GM12878 (cell line): ENCODE results near the gene CAMK2B. TPM values are rescaled to one million over a fixed set of nuclear protein-coding genes. Genes with fewer than 3 reads are reported as not detected.

Source experiments
- ATAC-seq: fragments of 200-7000 bp; cut with Tn5 transposase; 3 replicates; pipeline ENCODE4 v1.9.1; 2020; ENCODE audit warnings: mild to moderate bottlenecking, moderate library complexity
- BruUV-seq: library from RNA; stranded (reverse); fragments of 400-500 nt; replicated peaks from 2 replicates; lab custom pipeline; 2021; lab: Mats Ljungman, UMichigan
- CTCF ChIA-PET: fragments of 300-600 bp; sonication (Branson Sonifier 250); formaldehyde crosslinking; extraction: SDS; loops from one replicate; lab custom pipeline; 2021; ENCODE audit warnings: inconsistent platforms; lab: Yijun Ruan, JAX
- POLR2A ChIA-PET: fragments of 350-600 bp; formaldehyde crosslinking; extraction: SDS; loops from one replicate; lab custom pipeline; 2021; ENCODE audit warnings: inconsistent platforms; lab: Charles Lee
- RAD21 ChIA-PET: fragments of 300-600 bp; sonication (Branson Sonifier 250); formaldehyde crosslinking; loops from one replicate; lab custom pipeline; 2023; ENCODE audit warnings: antibody characterized with exemption; ENCODE audit not compliant: unreplicated experiment; lab: Charles Lee
- SMC1A ChIA-PET: fragments of 300-600 bp; sonication (Branson Sonifier 250); formaldehyde crosslinking; loops from one replicate; lab custom pipeline; 2023; ENCODE audit not compliant: unreplicated experiment, uncharacterized antibody; lab: Charles Lee
- DNase-seq: peaks from one replicate; pipeline ENCODE4 v3.0.0-alpha.2; 2011; ENCODE audit warnings: low read depth, low spot score
- FAIRE-seq: peaks from 3 replicates; lab custom pipeline; 2011; peaks lifted over from hg19 to GRCh38; lab: Jason Lieb, UNC
- H2AFZ ChIP-seq: 2 replicates; pipeline ENCODE4 v1.6.0; 2011; ENCODE audit warnings: low read depth, low read length, control low read depth; ENCODE audit not compliant: control insufficient read depth
- H3K27ac ChIP-seq: 2 replicates; pipeline ENCODE4 v1.5.1; 2011; ENCODE audit warnings: control low read depth; ENCODE audit not compliant: control insufficient read depth, insufficient read depth
- H3K27me3 ChIP-seq, 2 experiments: replicated peaks in 1 of 2; 2 replicates each; pipeline versions ENCODE4 v1.6.0 to v1.6.1; 2011; ENCODE audit warnings: low read length in 1 of 2; ENCODE audit not compliant: control insufficient read depth in 2 of 2, insufficient read depth in 2 of 2
- H3K36me3 ChIP-seq, 2 experiments: 2 replicates each; pipeline ENCODE4 v1.5.1; 2011; ENCODE audit warnings: low read length in 1 of 2; ENCODE audit not compliant: control insufficient read depth in 2 of 2, insufficient read depth in 2 of 2
- H3K4me1 ChIP-seq: 2 replicates; pipeline ENCODE4 v1.6.1; 2011; ENCODE audit warnings: mild to moderate bottlenecking, low read length, moderate library complexity, mixed read lengths; ENCODE audit not compliant: control insufficient read depth, insufficient read depth
- H3K4me2 ChIP-seq: 2 replicates; pipeline ENCODE4 v1.6.0; 2011; ENCODE audit warnings: control low read depth; ENCODE audit not compliant: control insufficient read depth, insufficient read depth
- H3K4me3 ChIP-seq: fragments of 200-600 bp; sonication (generic); 2 replicates; pipeline ENCODE4 v1.5.1; 2016
- H3K79me2 ChIP-seq: 2 replicates; pipeline ENCODE4 v1.6.0; 2011; ENCODE audit warnings: low read length; ENCODE audit not compliant: control insufficient read depth, insufficient read depth
- H3K9ac ChIP-seq: 2 replicates; pipeline ENCODE4 v1.8.0; 2011; ENCODE audit warnings: low read length, control low read depth, mixed read lengths; ENCODE audit not compliant: control insufficient read depth, insufficient read depth
- H3K9me3 ChIP-seq: replicated peaks from 3 replicates; pipeline ENCODE4 v1.5.1; 2011; ENCODE audit warnings: mild to moderate bottlenecking, low read length; ENCODE audit not compliant: control insufficient read depth, insufficient read depth
- H4K20me1 ChIP-seq: 2 replicates; pipeline ENCODE4 v1.6.0; 2011; ENCODE audit not compliant: control insufficient read depth, insufficient read depth
- CHD1 ChIP-seq: IDR thresholded peaks from 2 replicates; pipeline ENCODE4 v1.6.1; 2012; ENCODE audit warnings: low read depth, low read length, improper control_type of control experiment
- CREB1 ChIP-seq: IDR thresholded peaks from 2 replicates; pipeline ENCODE4 v1.6.1; 2012; ENCODE audit warnings: low read depth, mild to moderate bottlenecking, inconsistent platforms
- ELK1 ChIP-seq: IDR thresholded peaks from 2 replicates; pipeline ENCODE4 v1.6.1; 2012; ENCODE audit warnings: low read depth, low read length, improper control_type of control experiment
- EZH2 ChIP-seq: IDR thresholded peaks from 2 replicates; pipeline ENCODE4 v1.6.1; 2012; ENCODE audit warnings: low read depth, mild to moderate bottlenecking, control low read depth, inconsistent platforms, low read length, borderline replicate concordance; ENCODE audit not compliant: control insufficient read depth
- FOXK2 ChIP-seq: fragments of 450-650 bp; IDR thresholded peaks from 2 replicates; pipeline ENCODE4 v1.6.1; 2017; ENCODE audit warnings: mild to moderate bottlenecking, moderate library complexity
- HCFC1 ChIP-seq: fragments of 150-350 bp; IDR thresholded peaks from 2 replicates; pipeline ENCODE4 v1.6.1; 2014; ENCODE audit warnings: low read length
- KAT2A ChIP-seq: conservative IDR thresholded peaks from 2 replicates; pipeline ENCODE4 v1.6.1; 2011; ENCODE audit warnings: low read depth, low read length; ENCODE audit not compliant: control insufficient read depth
- KLF5 ChIP-seq: fragments of 450-650 bp; IDR thresholded peaks from 2 replicates; pipeline ENCODE4 v1.6.1; 2014; ENCODE audit warnings: mild to moderate bottlenecking; ENCODE audit not compliant: partially characterized antibody
- MTA3 ChIP-seq: IDR thresholded peaks from 2 replicates; pipeline ENCODE4 v1.6.1; 2012; ENCODE audit warnings: low read length, inconsistent platforms, borderline replicate concordance
- NRF1 ChIP-seq: conservative IDR thresholded peaks from 2 replicates; pipeline ENCODE4 v1.6.1; 2011; ENCODE audit warnings: mild to moderate bottlenecking, low read depth, low read length, improper control_type of control experiment
- PAX5 ChIP-seq: IDR thresholded peaks from 2 replicates; pipeline ENCODE4 v1.6.1; 2011; ENCODE audit warnings: low read depth, low read length, borderline replicate concordance
- POU2F2 ChIP-seq: IDR thresholded peaks from 3 replicates; pipeline ENCODE4 v1.6.1; 2011; ENCODE audit warnings: low read depth, mild to moderate bottlenecking, low read length, borderline replicate concordance
- RFX5 ChIP-seq: IDR thresholded peaks from 2 replicates; pipeline ENCODE4 v1.6.1; 2011; ENCODE audit warnings: low read depth, low read length, improper control_type of control experiment
- TARDBP ChIP-seq: IDR thresholded peaks from 2 replicates; pipeline ENCODE4 v1.6.1; 2016; ENCODE audit warnings: borderline replicate concordance
- TCF12 ChIP-seq: IDR thresholded peaks from 2 replicates; pipeline ENCODE4 v1.6.1; 2011; ENCODE audit warnings: low read depth, mild to moderate bottlenecking, low read length
- ZNF384 ChIP-seq: IDR thresholded peaks from 2 replicates; pipeline ENCODE4 v1.6.1; 2012; ENCODE audit warnings: low read depth, mild to moderate bottlenecking, low read length, improper control_type of control experiment, borderline replicate concordance
- ZZZ3 ChIP-seq: IDR thresholded peaks from 2 replicates; pipeline ENCODE4 v1.6.1; 2011; ENCODE audit warnings: low read depth; ENCODE audit not compliant: control insufficient read depth, insufficient read length
- WGBS: methylation state at CpG from one replicate; pipeline ENCODE4 v1.1.6; 2016; ENCODE audit warnings: low lambda C conversion rate; ENCODE audit not compliant: insufficient replicate concordance, insufficient coverage; ENCODE audit errors: missing lambda C conversion rate; 5-methylcytosine and 5-hydroxymethylcytosine counted together
- in situ Hi-C: fragments of 300-500 bp; cut with MboI; formaldehyde crosslinking; loops from 9 replicates; pipeline ENCODE4 v1.14.3; 2018; ENCODE audit warnings: mixed read lengths
- intact Hi-C: fragments of 100-400 bp; cut with micrococcal nuclease; formaldehyde crosslinking; loops from one replicate; pipeline ENCODE4 v1.14.2; 2022; ENCODE audit not compliant: unreplicated experiment
- polyA plus RNA-seq, 11 experiments: library from polyadenylated mRNA; depleted of rRNA in 4 of 11; unstranded in 6 of 11; stranded (reverse) in 5 of 11; fragments of >200 nt; fragmentation: Nextera tagmentation in 4 of 11; fragmentation: Illumina TruSeq in 1 of 11; extraction: Ambion mirVana in 4 of 11; extraction: Trizol in 1 of 11; gene quantifications; 1 replicate in 1 of 11; 2 replicates in 10 of 11; pipeline versions ENCODE4 v1.2.1 to v1.2.3, GENCODE V29; 2011 to 2016; ENCODE audit warnings: inconsistent platforms in 2 of 11, missing spikeins in 2 of 11, low read depth in 1 of 11
- total RNA-seq, 4 experiments: library from RNA; depleted of rRNA in 3 of 4; stranded (reverse); fragments of >200 nt in 3 of 4; fragmentation: Illumina TruSeq in 1 of 4; extraction: Trizol in 1 of 4; gene quantifications; 2 replicates each; pipeline versions ENCODE4 v1.2.1 to v1.2.3, GENCODE V29; 2013 to 2021

CAMK2B gene
- total and polyA plus RNA-seq, 10 of the 15 experiments (the other 5 are each of a cell fraction or from before 2014, with no cell fraction given) = 0.06 to 0.23 (median 0.11) TPM; not detected in 5

GRCh38 chr7:44240376-44240775 is 85.0 kb downstream of the CAMK2B start:
- Histone ChIP-seq H3K4me3 (no peak overlapping the region), H3K36me3 (no peaks in the 10 kb centered on the region), H3K27ac (no peak overlapping the region), H3K79me2 (no peaks in the 10 kb centered on the region), H3K9me3 (no peaks in the 10 kb centered on the region), H3K4me1 (no peaks in the 10 kb centered on the region), H2AFZ (no peak overlapping the region), H3K4me2 (no peak overlapping the region), H3K27me3 (no peaks in the 10 kb centered on the region; a peak in 1 of 4 replicates), H4K20me1 (no peaks in the 10 kb centered on the region), H3K9ac (no peak overlapping the region)
- BruUV-seq = no TSS peak
- WGBS = 41% methylated on average over 16 of the region's 16 CpGs
- POLR2A ChIA-PET = no interaction called here
- intact Hi-C loops (loop anchor here (2.0 to 5.0 kb wide), 2 partner anchors 66 to 132 kb away; no protein-coding TSS in a partner anchor), in situ Hi-C loops (no loop called here)
- DNase-seq (no peak), FAIRE-seq (no peak), ATAC-seq (no peak)
- TF ChIP-seq CREB1 (no peak), KLF5 (no peak), NRF1 (no peak), PAX5 (no peak), ZNF384 (no peak), FOXK2 (no peak), RFX5 (no peak)
- CTCF ChIA-PET = interaction anchor here (0.5 to 6.0 kb wide), 45 partner anchors 9 to 340 kb away, joined by 3 to 41 read pairs (median 3); partner anchors contain the start of gene NUDCD3
- RAD21 ChIA-PET = interaction anchor here (0.6 to 2.7 kb wide), 16 partner anchors 18 to 325 kb away, joined by 3 to 30 read pairs (median 4); partner anchors contain the start of gene NUDCD3
- SMC1A ChIA-PET = interaction anchor here (0.6 to 2.7 kb wide), 12 partner anchors 18 to 325 kb away, joined by 3 to 12 read pairs (median 3); partner anchors contain the start of gene NUDCD3

DNA sequence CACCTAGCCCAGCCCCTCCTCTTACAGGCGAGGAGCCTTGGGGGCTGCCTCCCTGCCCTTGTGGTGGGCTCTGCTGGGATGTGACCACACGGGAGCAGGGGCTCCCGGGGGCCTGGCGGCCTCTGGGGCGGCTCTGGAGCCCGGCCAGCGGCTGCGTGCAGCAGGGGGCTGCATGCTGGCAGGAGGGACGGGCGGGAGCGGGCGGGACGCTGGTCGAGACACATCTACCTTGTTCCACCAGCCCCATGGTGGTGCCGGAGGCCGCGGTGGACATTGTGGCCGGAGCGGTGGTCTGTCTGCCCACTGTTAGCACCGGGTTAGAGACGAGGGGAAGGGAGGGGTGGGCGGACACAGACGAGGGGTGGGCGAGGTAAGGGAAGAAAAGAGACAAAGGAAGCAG is 86.0 kb downstream of the CAMK2B start:
- intact Hi-C loops (no loop called here), in situ Hi-C loops (no loop called here)
- ATAC-seq (no peak), FAIRE-seq (no peak), DNase-seq (no peak)
- Histone ChIP-seq H3K9ac (no peak overlapping the region), H3K9me3 (no peaks in the 10 kb centered on the region), H3K4me1 (no peaks in the 10 kb centered on the region), H2AFZ (no peak overlapping the region), H3K4me3 (no peak overlapping the region), H3K27me3 (no peaks in the 10 kb centered on the region; a peak in 1 of 4 replicates), H3K4me2 (no peak overlapping the region), H3K36me3 (no peaks in the 10 kb centered on the region), H3K79me2 (no peaks in the 10 kb centered on the region), H4K20me1 (no peaks in the 10 kb centered on the region), H3K27ac (no peak overlapping the region)
- no TSS peak for BruUV-seq
- ChIA-PET CTCF (no interaction called here), POLR2A (no interaction called here), SMC1A (no interaction called here), RAD21 (no interaction called here)
- WGBS = 40% methylated on average over 20 of the region's 24 CpGs
- TF ChIP-seq EZH2 (no peak), POU2F2 (no peak), HCFC1 (no peak), CHD1 (no peak), ZZZ3 (no peak), KAT2A (no peak), ELK1 (no peak), TCF12 (no peak), MTA3 (no peak), TARDBP (no peak)
